ENCODE measurements around the gene TTLL10. TPM values are rescaled to one million over a fixed set of nuclear protein-coding genes. Genes with fewer than 3 reads are reported as not detected.
"Not testable (repeated sequence)": the region's sequence is repeated elsewhere in the genome, so short reads cannot be mapped to it uniquely, and the experiment has no call there.

Gene TTLL10
- total and polyA plus RNA-seq, 2 of the 4 experiments (the other 2 are of a cell fraction), result not detected

- H3K4me1 ChIP-seq (ENCODE audit: control insufficient read depth, insufficient read depth, low read length); H3K23ac ChIP-seq (ENCODE audit: low read depth, low read length); H2BK120ac ChIP-seq (ENCODE audit: low read depth, low read length); H3K9me1 ChIP-seq (ENCODE audit: insufficient read depth, low read length); H2AK5ac ChIP-seq (ENCODE audit: low read depth, low read length); dilution Hi-C loops (cut with HindIII; ENCODE audit: low sequenced_read_pairs, unreplicated experiment); H3K27me3 ChIP-seq (ENCODE audit: control insufficient read depth, insufficient read depth, low read length); H4K8ac ChIP-seq (ENCODE audit: low read depth in 2 of 2, low read length in 2 of 2); in situ Hi-C loops (cut with MboI; ENCODE audit: low sequenced_read_pairs); H3K9ac ChIP-seq (ENCODE audit: low read depth, low read length); H2BK20ac ChIP-seq (ENCODE audit: low read depth, low read length); H2AK9ac ChIP-seq (replicated peaks; ENCODE audit: low read depth, low read length, poor library complexity); H4K5ac ChIP-seq (ENCODE audit: low read depth, low read length); ATAC-seq (ENCODE audit: low read depth); H4K91ac ChIP-seq (ENCODE audit: insufficient read depth, low read depth, low read length); BruUV-seq (replicated peaks); H3K27ac ChIP-seq (ENCODE audit: insufficient read depth, low read length); H3K18ac ChIP-seq (ENCODE audit: low read depth, low read length); H2BK5ac ChIP-seq (ENCODE audit: low read depth, low read length, poor library complexity, severe bottlenecking); H3K4ac ChIP-seq (ENCODE audit: low read depth, low read length); H2BK15ac ChIP-seq (ENCODE audit: low read depth, low read length); DNase-seq; H3K56ac ChIP-seq (ENCODE audit: extremely low read depth, insufficient read depth, low read length); intact Hi-C loops (cut with micrococcal nuclease); H3K4me3 ChIP-seq (ENCODE audit: insufficient read depth, low read depth, low read length); H4K20me1 ChIP-seq (ENCODE audit: insufficient read depth, low read length); H3K79me1 ChIP-seq (ENCODE audit: low read depth in 1 of 2, low read length in 2 of 2); CTCF ChIA-PET; POLR2A ChIA-PET (ENCODE audit: unreplicated experiment); H2AFZ ChIP-seq (replicated peaks; ENCODE audit: low read length, poor library complexity); H3K36me3 ChIP-seq (ENCODE audit: control insufficient read depth, insufficient read depth, low read length); H3K4me2 ChIP-seq (ENCODE audit: low read depth, low read length); H3K14ac ChIP-seq (replicated peaks; ENCODE audit: low read depth, low read length): not testable (repeated sequence)
- H3K9me3 ChIP-seq (ENCODE audit: control insufficient read depth, insufficient read depth, low read length), result peaks cover 11% of the 10 kb centered on the region
- WGBS, 2 experiments (ENCODE audit: extremely low coverage in 2 of 2, insufficient read length in 1 of 2), result 100% methylated on average over 2 of the region's 6 CpGs; no CpG with 5 or more reads in 1 of the 2 experiments
These were observed 22.0 kb downstream of the TTLL10 start for GRCh38 chr1:1195726-1196125.
